Ovary (tissue), 9 donors: Measurements from ENCODE around the gene PSD4. TPM values are rescaled to one million over a fixed set of nuclear protein-coding genes. Genes with fewer than 3 reads are reported as not detected.

Source experiments
- DNase-seq, 5 donors: peaks; one replicate each; pipeline ENCODE4 v3.0.0-alpha.2; 2019 to 2020
- H3K27ac ChIP-seq, 2 donors: fragments of 200-600 bp; one replicate each; pipeline versions ENCODE4 v1.5.1 to v1.8.0; 2019 to 2022
- H3K27me3 ChIP-seq: fragments of 200-600 bp; one replicate; pipeline ENCODE4 v1.8.0; 2022
- H3K36me3 ChIP-seq: fragments of 200-600 bp; sonication (generic); one replicate; pipeline ENCODE4 v1.5.1; 2019
- H3K4me1 ChIP-seq: one replicate; pipeline ENCODE4 v1.8.1; 2013; ENCODE audit warnings: mild to moderate bottlenecking, moderate library complexity; ENCODE audit not compliant: insufficient read depth
- H3K4me3 ChIP-seq: fragments of 200-600 bp; sonication (generic); one replicate; pipeline ENCODE4 v1.5.1; 2017
- H3K9me3 ChIP-seq, 2 donors: fragments of 200-600 bp in 1 of 2; sonication (generic) in 1 of 2; one replicate each; pipeline versions ENCODE4 v1.5.1 to v1.8.1; 2013 to 2019; ENCODE audit warnings: mild to moderate bottlenecking in 1 of 2, moderate library complexity in 1 of 2
- CTCF ChIP-seq, 3 donors: fragments of 450-650 bp in 2 of 3; fragments of 200-600 bp in 1 of 3; IDR thresholded peaks; one replicate each; pipeline versions ENCODE4 v1.5.1 to v1.8.0; 2016 to 2022; ENCODE audit warnings: antibody characterized with exemption in 3 of 3, mild to moderate bottlenecking in 1 of 3
- EP300 ChIP-seq: sonication (generic); formaldehyde crosslinking; IDR thresholded peaks from one replicate; pipeline ENCODE4 v1.6.1; 2017; ENCODE audit warnings: antibody characterized with exemption
- POLR2A ChIP-seq: fragments of 450-650 bp; IDR thresholded peaks from one replicate; pipeline ENCODE4 v1.6.1; 2017; ENCODE audit warnings: antibody characterized with exemption, mild to moderate bottlenecking, moderate library complexity
- WGBS, 3 donors: extraction: QIAGEN DNeasy Blood & Tissue Kit in 1 of 3; methylation state at CpG; one replicate each; pipeline versions ENCODE4 v1.1.5 to v1.1.7; 2013 to 2017; 5-methylcytosine and 5-hydroxymethylcytosine counted together
- intact Hi-C, 4 donors: fragments of 100-400 bp; cut with DNase I; formaldehyde crosslinking; loops; one replicate each; pipeline versions ENCODE4 v1.11.0 to v1.15.1; 2022 to 2023
- polyA plus RNA-seq, 2 donors: library from polyadenylated mRNA; stranded (reverse); fragments of 200-250 nt in 1 of 2; fragments of 350-450 nt in 1 of 2; fragmentation: Illumina TruSeq in 1 of 2; extraction: RNeasy Lipid Tissue Mini Kit (QIAGEN cat#74804) in 1 of 2; gene quantifications; one replicate each; pipeline ENCODE4 v1.2.3, GENCODE V29; 2013 to 2014
- total RNA-seq, 7 donors: library from RNA; depleted of rRNA in 2 of 7; stranded (reverse); fragments of >200 nt in 2 of 7; fragmentation: NEBNext Ultra II Directional in 3 of 7; extraction: Animal tissue kit (Norgen Biotek cat#: 25700) in 3 of 7; gene quantifications; one replicate each; pipeline versions ENCODE4 v1.1.0 to v1.2.4, GENCODE V29; 2016 to 2023
- donor health status: DM: no; HTN: no; CAD: no; lungs with moderate emphysema.
- donor health status: DM: no; HTN: no; CAD: no.
- donor health status: Bipolar disorder and iron deficiency.
- donor health status: DM: yes; HTN: yes; CAD: no.
- donor health status: DM: no; HTN: no; CAD: no.
- donor health status: DM: yes; HTN: yes; CAD: no.

PSD4 gene
- total and polyA plus RNA-seq, 9 donors: 1.2 to 14.1 (median 3.4) TPM

GRCh38 chr2:113198790-113199612 lies 25.2 kb downstream of the PSD4 start:
- Histone ChIP-seq H3K27me3 (no peaks in the 10 kb centered on the region), H3K27ac (peak overlapping the region; percentile 18 to 58), H3K9me3 (no peaks in the 10 kb centered on the region), H3K4me1 (no peaks in the 10 kb centered on the region), H3K4me3 (peak overlapping the region; percentile 70), H3K36me3 (no peaks in the 10 kb centered on the region)
- peak; percentile 81 to 88 (median 87) for TF ChIP-seq CTCF (IDR thresholded peaks at IDR 0.05)
- TF ChIP-seq EP300: no peak
- intact Hi-C loops: loop anchor here in 1 of 4 donors (5.0 kb wide), 1 partner anchor 62 kb away; no protein-coding TSS in a partner anchor
- WGBS, 3 donors: 0 to 4% (median 1%) methylated on average over 70 to 79 of the region's 79 CpGs
- peak; percentile 61 to 86 (median 76) for DNase-seq

- Histone ChIP-seq H3K27ac (no peak overlapping the region), H3K27me3 (no peaks in the 10 kb centered on the region), H3K9me3 (no peaks in the 10 kb centered on the region), H3K4me1 (no peaks in the 10 kb centered on the region), H3K36me3 (no peaks in the 10 kb centered on the region), H3K4me3 (no peak overlapping the region)
- no peak for TF ChIP-seq CTCF (IDR thresholded peaks at IDR 0.05)
- no peak for DNase-seq
- intact Hi-C loops: loop anchor here in 1 of 4 donors (10.0 kb wide), 1 partner anchor 165 kb away; no protein-coding TSS in a partner anchor
- 94 to 95% (median 95%) methylated on average over 4 of the region's 4 CpGs for WGBS, 3 donors
Observed at GRCh38 chr2:113200236-113200635, 26.5 kb downstream of the PSD4 start.

- intact Hi-C loops: loop anchor here in 1 of 4 donors (10.0 kb wide), 1 partner anchor 164 kb away; no protein-coding TSS in a partner anchor
- H3K27ac ChIP-seq: no peak overlapping the region
- DNase-seq: no peak
Observed at GRCh38 chr2:113200736-113201490, 27.1 kb downstream of the PSD4 start.

More at GRCh38 chr2:113200736-113201490, 27.1 kb downstream of the PSD4 start:
- no peak for TF ChIP-seq POLR2A
- no peak for TF ChIP-seq EP300
- no peak for TF ChIP-seq CTCF (IDR thresholded peaks at IDR 0.05)
- H3K27me3 ChIP-seq: no peaks in the 10 kb centered on the region
- no peak overlapping the region for H3K4me3 ChIP-seq
- no peaks in the 10 kb centered on the region for H3K9me3 ChIP-seq
- 88 to 93% (median 92%) methylated on average over 17 of the region's 17 CpGs for WGBS, 3 donors
- no peaks in the 10 kb centered on the region for H3K36me3 ChIP-seq
- no peaks in the 10 kb centered on the region for H3K4me1 ChIP-seq
